GM12878 (cell line): ENCODE results near the gene ANKRD31. TPM values are rescaled to one million over a fixed set of nuclear protein-coding genes. Genes with fewer than 3 reads are reported as not detected.

Experiments used
- CBX3 ChIP-seq: fragments of 200-600 bp; sonication (generic); IDR thresholded peaks from 2 replicates; pipeline ENCODE4 v1.6.1; 2016; ENCODE audit warnings: low read depth, borderline replicate concordance
- ESRRA ChIP-seq: IDR thresholded peaks from 2 replicates; pipeline ENCODE4 v1.6.1; 2012; ENCODE audit warnings: mild to moderate bottlenecking, low read length, improper control_type of control experiment
- GATAD2B ChIP-seq: fragments of 450-650 bp; conservative IDR thresholded peaks from 2 replicates; pipeline ENCODE4 v1.6.1; 2017; ENCODE audit warnings: low read depth, mild to moderate bottlenecking, moderate library complexity
- MYB ChIP-seq: fragments of 150-350 bp; IDR thresholded peaks from 2 replicates; pipeline ENCODE4 v1.6.1; 2014; ENCODE audit warnings: mild to moderate bottlenecking, low read depth, low read length, borderline replicate concordance
- SKIL ChIP-seq: fragments of 450-650 bp; IDR thresholded peaks from 2 replicates; pipeline ENCODE4 v1.6.1; 2017; ENCODE audit warnings: mild to moderate bottlenecking, low read depth, inconsistent platforms; ENCODE audit not compliant: poor library complexity, severe bottlenecking
- SMC3 ChIP-seq: IDR thresholded peaks from 2 replicates; pipeline ENCODE4 v1.6.1; 2011; ENCODE audit warnings: low read length, improper control_type of control experiment, borderline replicate concordance
- ZBED1 ChIP-seq: IDR thresholded peaks from 2 replicates; pipeline ENCODE4 v1.6.1; 2016; ENCODE audit warnings: borderline replicate concordance
- polyA plus RNA-seq, 11 experiments: library from polyadenylated mRNA; depleted of rRNA in 4 of 11; unstranded in 6 of 11; stranded (reverse) in 5 of 11; fragments of >200 nt; fragmentation: Nextera tagmentation in 4 of 11; fragmentation: Illumina TruSeq in 1 of 11; extraction: Ambion mirVana in 4 of 11; extraction: Trizol in 1 of 11; gene quantifications; 1 replicate in 1 of 11; 2 replicates in 10 of 11; pipeline versions ENCODE4 v1.2.1 to v1.2.3, GENCODE V29; 2011 to 2016; ENCODE audit warnings: inconsistent platforms in 2 of 11, missing spikeins in 2 of 11, low read depth in 1 of 11
- total RNA-seq, 4 experiments: library from RNA; depleted of rRNA in 3 of 4; stranded (reverse); fragments of >200 nt in 3 of 4; fragmentation: Illumina TruSeq in 1 of 4; extraction: Trizol in 1 of 4; gene quantifications; 2 replicates each; pipeline versions ENCODE4 v1.2.1 to v1.2.3, GENCODE V29; 2013 to 2021
- TF ChIP-seq, protein P1 (sequence below): fragments of 450-650 bp; IDR thresholded peaks from 2 replicates; pipeline ENCODE4 v1.6.1; 2017; ENCODE audit warnings: borderline replicate concordance

Gene ANKRD31
- total and polyA plus RNA-seq, 10 of the 15 experiments (the other 5 are each of a cell fraction or from before 2014, with no cell fraction given) = under 0.01 to 0.10 (median 0.04) TPM; not detected in 3

GRCh38 chr5:75049456-75050351 lies 187.0 kb downstream of the ANKRD31 start (continued):
- TF ChIP-seq SKIL (no peak), GATAD2B (no peak), CBX3 (no peak), MYB (no peak), ESRRA (no peak), ZBED1 (no peak), SMC3 (peak; percentile 57; the same call in 1 of the 2 replicates)
- TF ChIP-seq, protein P1, sequence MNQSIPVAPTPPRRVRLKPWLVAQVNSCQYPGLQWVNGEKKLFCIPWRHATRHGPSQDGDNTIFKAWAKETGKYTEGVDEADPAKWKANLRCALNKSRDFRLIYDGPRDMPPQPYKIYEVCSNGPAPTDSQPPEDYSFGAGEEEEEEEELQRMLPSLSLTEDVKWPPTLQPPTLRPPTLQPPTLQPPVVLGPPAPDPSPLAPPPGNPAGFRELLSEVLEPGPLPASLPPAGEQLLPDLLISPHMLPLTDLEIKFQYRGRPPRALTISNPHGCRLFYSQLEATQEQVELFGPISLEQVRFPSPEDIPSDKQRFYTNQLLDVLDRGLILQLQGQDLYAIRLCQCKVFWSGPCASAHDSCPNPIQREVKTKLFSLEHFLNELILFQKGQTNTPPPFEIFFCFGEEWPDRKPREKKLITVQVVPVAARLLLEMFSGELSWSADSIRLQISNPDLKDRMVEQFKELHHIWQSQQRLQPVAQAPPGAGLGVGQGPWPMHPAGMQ = no peak
